HUDEP-2 (cell line): Measurements from ENCODE around the gene CLCF1.
"Not testable (repeated sequence)": the region's sequence is repeated elsewhere in the genome, so short reads cannot be mapped to it uniquely, and the experiment has no call there.

Experiments
- DNase-seq, 76 experiments: peaks; one replicate each; lab custom pipeline; 2025; ENCODE audit not compliant: unreplicated experiment in 76 of 76; lab: John Stamatoyannopoulos, UW

The CLCF1 gene

GRCh38 chr11:67345920-67346819 is 27.2 kb downstream of the CLCF1 start:
- peak in 3 of 76 experiments; percentile 10 to 23 (median 20) for DNase-seq

GRCh38 chr11:67345247-67345919 is 28.0 kb downstream of the CLCF1 start:
- DNase-seq: no peak

DNA sequence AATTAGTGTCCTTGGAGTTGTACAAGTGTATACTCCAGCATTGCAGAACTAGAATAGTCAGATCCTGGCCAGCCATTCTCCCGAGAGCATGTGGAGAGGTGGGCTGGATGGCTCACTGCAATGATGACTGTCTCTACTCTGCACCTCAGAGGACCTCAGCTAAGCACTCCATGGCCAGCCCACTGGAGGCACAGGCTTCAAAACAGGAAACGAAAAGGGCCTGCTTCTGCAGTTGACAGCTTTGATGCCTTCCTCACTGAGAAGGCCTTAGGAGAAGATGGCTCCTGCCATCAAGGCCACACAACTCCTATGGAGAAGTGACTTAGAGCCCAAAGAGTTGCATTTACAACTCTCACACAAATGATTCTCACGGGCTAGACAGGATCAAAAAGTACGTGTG is 29.1 kb downstream of the CLCF1 start:
- DNase-seq: no peak

- no peak for DNase-seq
Observed at GRCh38 chr11:67337257-67337656, 36.1 kb downstream of the CLCF1 start.

DNA sequence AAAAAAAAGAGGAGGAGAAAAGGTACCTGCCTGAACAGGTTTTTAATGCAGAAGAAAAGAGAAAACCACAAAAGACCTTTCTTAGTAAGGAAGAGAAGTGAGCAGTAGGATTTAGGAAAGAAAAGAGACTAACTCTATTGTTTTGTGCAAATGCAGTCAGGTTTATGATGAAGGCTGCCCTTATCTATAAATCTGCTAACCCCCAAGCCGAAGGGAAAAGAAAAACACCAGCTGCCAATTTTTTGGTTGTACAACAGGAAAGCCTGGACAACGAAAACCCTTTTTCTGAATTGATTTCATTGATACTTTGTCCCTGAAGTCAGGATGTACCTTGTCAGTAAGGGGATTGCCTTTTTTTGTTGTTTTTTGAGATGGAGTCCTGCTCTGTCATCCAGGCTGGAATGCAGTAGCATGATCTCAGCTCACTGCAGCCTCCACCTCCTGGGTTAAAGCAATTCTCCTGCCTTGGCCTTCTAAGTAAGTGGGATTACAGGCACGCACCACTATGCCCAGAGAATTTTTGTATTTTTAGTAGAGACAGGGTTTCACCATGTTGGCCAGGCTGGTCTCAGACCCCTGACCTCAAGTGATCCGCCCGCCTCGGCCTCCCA is 41.2 kb downstream of the CLCF1 start:
- DNase-seq: no peak

DNA sequence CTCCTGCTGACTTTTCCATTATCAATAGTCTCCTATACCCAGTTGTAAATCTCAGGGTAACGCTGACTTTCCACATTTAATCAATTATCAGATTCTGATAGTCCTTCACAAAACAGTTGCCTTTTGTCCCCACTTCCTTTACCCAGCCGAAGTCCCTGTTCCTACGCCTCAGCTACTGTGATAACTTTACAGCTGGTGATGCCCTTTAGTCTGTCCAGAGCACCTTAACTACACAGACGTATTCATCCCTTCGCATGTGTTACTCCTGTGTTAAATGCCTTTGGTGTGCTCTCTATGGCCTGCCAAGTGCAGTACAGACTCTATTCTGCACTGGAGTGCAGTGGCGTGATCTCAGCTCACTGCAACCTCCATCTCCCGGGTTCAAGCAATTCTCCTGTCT is 49.9 kb downstream of the CLCF1 start:
- no peak for DNase-seq

DNA sequence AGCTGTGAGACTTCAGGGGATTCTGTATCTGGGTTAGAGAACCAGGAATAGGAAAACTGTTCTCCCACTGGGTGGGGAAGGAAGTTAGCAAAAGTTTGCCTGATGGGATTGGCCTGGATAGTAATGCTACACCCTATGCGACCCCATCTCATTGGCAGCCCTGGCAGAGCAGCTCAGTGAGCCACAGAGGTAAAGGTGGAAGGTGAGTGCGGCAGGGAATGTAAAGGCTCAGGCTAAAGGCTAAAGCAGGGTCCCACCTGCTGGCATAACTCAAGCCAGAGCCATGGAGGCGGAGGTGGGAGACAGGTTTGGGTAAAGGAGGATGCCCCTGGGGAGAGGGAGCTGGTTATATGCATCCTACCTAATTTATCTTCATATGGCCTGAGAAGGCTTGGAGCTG is 51.3 kb downstream of the CLCF1 start:
- no peak for DNase-seq

DNA sequence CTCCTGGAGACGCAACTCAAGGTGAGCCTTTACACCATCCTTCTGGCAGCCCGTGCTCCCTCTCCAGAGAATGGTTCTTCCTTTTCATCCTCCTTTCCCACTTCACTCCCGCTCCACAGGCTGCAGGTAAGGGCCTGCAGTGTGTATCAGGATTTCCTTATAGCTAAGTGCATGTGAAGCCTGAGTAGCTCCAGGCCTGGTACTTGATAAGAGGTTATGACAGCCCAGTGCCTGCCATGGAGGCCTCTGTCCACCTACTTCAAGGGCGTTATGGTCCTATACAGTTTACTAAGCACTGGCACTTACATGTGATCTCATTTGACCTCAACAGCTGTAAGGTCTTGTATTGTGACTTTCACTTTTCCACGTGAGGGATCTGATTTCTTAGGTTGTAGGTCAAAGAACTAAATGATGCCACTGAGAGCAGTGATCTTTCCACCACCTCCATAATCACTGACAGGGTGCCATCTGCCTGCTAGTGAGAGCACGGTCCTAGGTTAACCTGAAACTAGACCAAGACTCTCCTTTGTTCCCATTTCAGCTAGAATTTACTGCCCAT is 52.0 kb downstream of the CLCF1 start:
- DNase-seq: peak in 1 of 76 experiments; percentile 16

- no peak for DNase-seq
Observed at GRCh38 chr11:67320691-67321090, 52.7 kb downstream of the CLCF1 start.

- DNase-seq: no peak
Observed at GRCh38 chr11:67320011-67320410, 53.4 kb downstream of the CLCF1 start.

DNA sequence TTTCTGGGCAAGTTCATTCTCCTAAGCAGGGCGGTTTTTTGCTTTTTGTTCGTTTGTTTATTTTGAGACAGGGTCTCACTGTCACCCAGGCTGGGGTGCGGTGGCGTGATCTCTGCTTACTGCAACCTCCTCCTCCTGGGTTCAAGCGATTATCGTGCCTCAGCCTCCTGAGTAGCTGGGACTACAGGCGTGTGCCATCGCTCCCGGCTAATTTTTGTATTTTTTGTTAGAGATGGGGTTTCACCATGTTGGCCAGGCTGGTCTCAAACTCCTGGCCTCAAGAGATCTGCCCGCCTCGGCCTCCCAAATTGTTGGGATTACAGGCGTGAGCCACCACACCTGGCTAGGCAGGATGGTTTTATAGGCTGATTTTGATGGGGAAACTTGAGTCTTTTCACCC is 54.5 kb downstream of the CLCF1 start:
- DNase-seq: not testable (repeated sequence)

GRCh38 chr11:67317888-67318555 is 55.4 kb downstream of the CLCF1 start:
- peak in 1 of 76 experiments; percentile 19 for DNase-seq

DNA sequence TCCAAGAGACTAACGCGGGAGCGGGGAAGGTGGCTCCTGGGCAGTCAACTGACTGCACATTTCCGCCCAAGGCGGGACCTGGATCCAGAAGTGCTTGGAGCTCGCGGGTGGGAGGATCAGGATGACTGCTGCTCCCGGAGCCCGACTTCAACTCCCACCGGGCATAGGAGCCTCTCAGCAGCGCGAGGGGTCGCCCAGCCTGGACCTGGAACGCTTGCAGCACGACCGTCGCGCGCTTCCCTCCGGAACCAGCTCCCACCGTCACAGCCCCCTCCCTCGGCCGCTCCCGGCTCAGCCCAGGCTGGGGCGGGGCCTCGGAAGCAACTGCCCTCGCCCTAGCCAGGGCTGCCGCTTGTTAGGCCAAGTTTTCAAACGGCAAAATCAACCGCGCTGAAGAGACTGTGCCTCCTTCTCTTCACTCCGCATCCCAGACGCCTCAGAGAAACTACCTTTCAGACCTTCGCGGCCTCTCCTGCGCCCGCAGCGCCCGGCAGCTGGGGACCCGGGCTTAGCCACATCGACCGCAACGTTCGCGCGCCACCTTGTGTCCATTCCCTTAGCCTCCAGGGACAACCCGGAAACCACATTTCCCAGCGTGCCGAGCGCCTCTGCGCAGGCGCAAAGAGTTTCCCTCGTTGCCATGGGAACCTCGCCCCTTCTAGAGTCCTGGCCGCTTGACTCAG is 56.1 kb downstream of the CLCF1 start:
- DNase-seq: peak in 74 of 76 experiments; percentile 55 to 97 (median 92)

DNA sequence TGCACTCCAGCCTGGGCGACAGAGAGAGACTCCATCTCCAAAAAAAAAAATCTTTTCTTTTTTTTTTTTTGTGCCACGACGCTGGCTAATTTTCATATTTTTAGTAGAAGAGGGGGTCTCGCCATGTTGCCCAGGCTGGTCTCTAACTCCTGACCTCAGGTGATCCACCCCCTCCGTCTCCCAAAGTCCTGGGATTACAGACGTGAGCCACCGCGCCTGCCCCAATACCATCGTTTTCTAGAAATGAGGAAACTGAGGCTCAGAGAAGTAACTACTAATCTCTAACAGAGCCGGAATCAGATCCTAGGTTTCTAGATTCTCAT is 56.6 kb downstream of the CLCF1 start:
- DNase-seq: no peak

DNA sequence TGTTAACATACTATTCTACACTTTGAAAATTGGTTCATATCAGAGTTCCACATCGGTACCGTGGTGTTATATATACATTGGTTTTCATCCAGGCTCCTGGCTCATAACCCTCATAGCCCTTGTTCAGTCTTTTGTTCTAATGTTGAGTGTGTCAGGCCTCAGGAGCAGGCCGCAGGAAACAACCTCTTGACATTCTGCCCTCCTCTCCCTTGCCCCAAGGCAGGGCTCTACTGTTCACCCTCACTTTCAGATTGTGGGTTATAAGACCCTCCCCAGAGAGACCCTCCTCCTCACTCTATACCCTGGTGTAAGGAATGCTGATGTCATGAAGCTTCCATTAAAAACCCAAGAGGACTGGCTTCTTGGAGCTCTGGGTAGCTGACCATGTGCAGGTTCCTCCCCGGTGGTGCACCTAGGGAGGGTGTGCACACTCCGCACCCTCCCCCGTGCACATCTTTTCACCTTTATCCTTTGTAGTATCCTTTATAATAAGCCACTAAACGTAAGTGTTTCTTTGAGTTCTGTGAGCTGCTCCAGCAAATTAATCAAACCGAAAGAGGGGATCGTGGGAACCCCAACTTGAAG is 58.0 kb downstream of the CLCF1 start:
- DNase-seq: no peak

GRCh38 chr11:67314218-67314617 is 59.2 kb downstream of the CLCF1 start:
- DNase-seq: no peak
